Activated CD8-positive, alpha-beta memory T cell treated with anti-CD3 and anti-CD28 coated beads, Interleukin-2, amount 10 ng/mL, durations not matched to agents 7 days and 5 days (primary cell): ENCODE data around the gene LIMCH1. TPM values are rescaled to one million over a fixed set of nuclear protein-coding genes. Genes with fewer than 3 reads are reported as not detected.
"Not testable (repeated sequence)": the region's sequence is repeated elsewhere in the genome, so short reads cannot be mapped to it uniquely, and the experiment has no call there.

ENCODE experiments used
- ATAC-seq: fragments of 150-1000 bp; cut with Tn5 transposase; one replicate; pipeline ENCODE4 v1.10.0; 2021; ENCODE audit warnings: moderate library complexity
- CTCF ChIA-PET: fragments of 350-600 bp; sonication (Branson Sonifier 250); formaldehyde crosslinking; loops from one replicate; lab custom pipeline; 2021; ENCODE audit warnings: antibody characterized with exemption; lab: Charles Lee
- DNase-seq: peaks from one replicate; pipeline ENCODE4 v3.0.0-alpha.2; 2020
- H3K27ac Mint-ChIP-seq: one replicate; pipeline ENCODE4 v1.8.0; 2021; ENCODE audit warnings: mild to moderate bottlenecking, mixed read lengths
- H3K27me3 Mint-ChIP-seq: one replicate; pipeline ENCODE4 v1.8.0; 2021; ENCODE audit warnings: mixed read lengths
- H3K36me3 Mint-ChIP-seq: one replicate; pipeline ENCODE4 v1.8.0; 2021; ENCODE audit warnings: mild to moderate bottlenecking, mixed read lengths
- H3K4me1 Mint-ChIP-seq: one replicate; pipeline ENCODE4 v1.8.0; 2021; ENCODE audit warnings: mixed read lengths
- H3K4me3 Mint-ChIP-seq: one replicate; pipeline ENCODE4 v1.8.0; 2021; ENCODE audit warnings: mild to moderate bottlenecking, moderate library complexity, mixed read lengths
- H3K9me3 Mint-ChIP-seq: one replicate; pipeline ENCODE4 v1.8.0; 2022; ENCODE audit warnings: low read depth, mixed read lengths
- total RNA-seq, 2 experiments: library from RNA; stranded (reverse); gene quantifications; one replicate each; pipeline ENCODE4 v1.2.3, GENCODE V29; 2021

The LIMCH1 gene
- total RNA-seq, 2 experiments from 2014 or later: not detected

- CTCF ChIA-PET: no interaction called here
- Mint-ChIP-seq H3K4me1 (no peaks in the 10 kb centered on the region), H3K4me3 (no peak overlapping the region), H3K9me3 (no peaks in the 10 kb centered on the region), H3K27me3 (peaks cover 14% of the 10 kb centered on the region), H3K27ac (no peak overlapping the region), H3K36me3 (no peaks in the 10 kb centered on the region)
- ATAC-seq: no peak
- no peak for DNase-seq
Observed at GRCh38 chr4:41734371-41734770, 196.4 kb downstream of the LIMCH1 start.

- H3K27me3 Mint-ChIP-seq: peaks cover 11% of the 10 kb centered on the region
- H3K4me1 Mint-ChIP-seq, H3K36me3 Mint-ChIP-seq, CTCF ChIA-PET, H3K27ac Mint-ChIP-seq, ATAC-seq, H3K4me3 Mint-ChIP-seq, DNase-seq, H3K9me3 Mint-ChIP-seq: not testable (repeated sequence)
Observed at GRCh38 chr4:41737491-41737890, 199.5 kb downstream of the LIMCH1 start.

- peaks cover 2% of the 10 kb centered on the region for H3K9me3 Mint-ChIP-seq
- H3K27ac Mint-ChIP-seq: no peak overlapping the region
- DNase-seq (no peak), ATAC-seq (no peak)
- CTCF ChIA-PET: no interaction called here
- H3K4me1 Mint-ChIP-seq: no peaks in the 10 kb centered on the region
- peaks cover 9% of the 10 kb centered on the region for H3K36me3 Mint-ChIP-seq
- H3K27me3 Mint-ChIP-seq: peaks cover 36% of the 10 kb centered on the region
- no peak overlapping the region for H3K4me3 Mint-ChIP-seq
Observed at GRCh38 chr4:41741354-41741753, 203.4 kb downstream of the LIMCH1 start.

GRCh38 chr4:41744572-41745291 lies 206.8 kb downstream of the LIMCH1 start:
- no peak overlapping the region for H3K4me3 Mint-ChIP-seq
- H3K36me3 Mint-ChIP-seq: peaks cover 14% of the 10 kb centered on the region
- H3K27ac Mint-ChIP-seq: no peak overlapping the region
- CTCF ChIA-PET: no interaction called here
- H3K27me3 Mint-ChIP-seq: peaks cover 69% of the 10 kb centered on the region
- peaks cover 2% of the 10 kb centered on the region for H3K9me3 Mint-ChIP-seq
- ATAC-seq (no peak), DNase-seq (no peak)
- no peaks in the 10 kb centered on the region for H3K4me1 Mint-ChIP-seq

DNA sequence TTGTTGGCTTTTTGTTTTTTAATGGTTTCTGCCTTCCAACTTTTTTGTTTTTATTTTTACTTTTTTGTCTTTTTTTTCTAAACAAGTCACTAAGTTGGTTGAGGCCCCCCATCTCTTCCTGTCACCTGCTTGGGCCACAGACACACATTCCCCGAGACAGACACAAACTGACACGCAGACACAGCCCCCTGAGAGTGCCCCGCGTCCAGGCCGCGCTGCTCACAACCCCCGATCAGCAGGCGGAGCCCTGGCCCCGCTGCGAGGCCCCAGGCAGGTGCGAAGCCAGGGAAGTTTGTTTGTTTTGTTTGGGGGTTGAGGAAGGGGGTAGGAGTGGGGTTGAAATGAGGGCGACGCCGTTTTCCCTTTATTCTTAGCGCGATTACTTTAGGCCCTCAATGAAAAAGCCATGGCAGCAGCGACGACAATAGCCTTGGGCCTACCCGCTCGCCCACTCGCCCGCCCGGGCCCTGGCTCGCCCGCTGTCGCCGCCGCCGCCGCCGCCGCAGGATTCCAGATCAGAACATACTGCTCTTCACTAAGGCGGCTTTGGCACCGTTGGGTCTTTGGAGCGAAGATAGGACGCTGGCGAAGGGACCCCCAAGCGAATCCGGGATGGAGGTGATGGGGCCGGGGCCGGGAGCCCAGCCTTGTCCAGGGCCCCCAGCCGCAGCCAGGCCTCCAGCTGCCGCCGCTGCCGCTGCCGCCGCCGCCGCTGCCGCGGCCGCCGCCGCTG lies 207.5 kb downstream of the LIMCH1 start:
- Mint-ChIP-seq H3K4me3 (no peak overlapping the region), H3K27me3 (peaks cover 69% of the 10 kb centered on the region), H3K27ac (no peak overlapping the region), H3K36me3 (peaks cover 14% of the 10 kb centered on the region), H3K9me3 (peaks cover 2% of the 10 kb centered on the region), H3K4me1 (no peaks in the 10 kb centered on the region)
- ATAC-seq (no peak), DNase-seq (no peak)
- CTCF ChIA-PET: no interaction called here

GRCh38 chr4:41746025-41746439 lies 208.1 kb downstream of the LIMCH1 start:
- peaks cover 14% of the 10 kb centered on the region for H3K36me3 Mint-ChIP-seq
- H3K4me3 Mint-ChIP-seq: no peak overlapping the region
- no peak overlapping the region for H3K27ac Mint-ChIP-seq
- ATAC-seq: no peak
- CTCF ChIA-PET: no interaction called here
- H3K9me3 Mint-ChIP-seq: peaks cover 2% of the 10 kb centered on the region
- H3K4me1 Mint-ChIP-seq: no peaks in the 10 kb centered on the region
- DNase-seq: no peak
- H3K27me3 Mint-ChIP-seq: peaks cover 70% of the 10 kb centered on the region

DNA sequence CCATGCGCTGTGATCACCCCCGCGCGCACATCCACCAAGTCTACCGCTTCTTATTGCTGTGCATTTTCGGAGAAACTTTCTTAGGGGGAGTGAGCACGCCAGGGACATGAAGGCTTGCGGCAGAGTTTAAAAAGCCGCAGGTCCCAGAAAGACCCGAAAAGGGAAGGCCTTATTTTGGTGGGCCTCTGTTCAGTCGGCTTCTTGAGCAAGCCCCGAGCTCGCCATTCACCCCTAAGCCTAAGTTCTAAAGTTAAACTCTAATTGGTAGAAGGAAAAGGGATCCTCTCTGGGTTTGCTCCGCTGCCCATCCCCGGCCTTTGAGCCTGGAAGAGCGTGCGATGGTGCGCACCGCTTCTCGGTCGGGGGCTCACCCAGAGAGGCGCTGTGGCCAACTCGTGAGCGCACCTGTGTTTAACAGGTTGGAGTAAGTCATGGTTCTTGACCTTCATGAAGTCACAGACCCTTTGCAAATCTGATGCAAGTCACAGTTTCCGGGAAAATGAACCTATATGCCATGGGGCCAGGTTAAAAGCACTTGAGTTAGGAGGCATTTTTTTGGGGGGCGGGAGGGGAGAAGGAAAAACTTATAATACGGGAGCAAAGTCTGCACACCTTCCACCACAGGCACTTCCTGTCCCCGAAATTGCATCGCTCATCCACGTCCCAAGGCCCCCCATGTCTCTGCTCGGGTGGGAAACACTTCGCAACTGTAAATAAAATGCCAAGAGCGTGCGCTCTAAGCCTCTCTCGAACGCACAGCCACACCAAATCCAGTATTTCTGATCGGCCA lies 208.7 kb downstream of the LIMCH1 start:
- Mint-ChIP-seq H3K4me1 (no peaks in the 10 kb centered on the region), H3K4me3 (no peak overlapping the region), H3K9me3 (peaks cover 2% of the 10 kb centered on the region), H3K36me3 (peaks cover 14% of the 10 kb centered on the region), H3K27ac (no peak overlapping the region), H3K27me3 (peaks cover 75% of the 10 kb centered on the region)
- no peak for ATAC-seq
- DNase-seq: no peak
- CTCF ChIA-PET: no interaction called here

- Mint-ChIP-seq H3K9me3 (peaks cover 2% of the 10 kb centered on the region), H3K4me1 (no peaks in the 10 kb centered on the region), H3K27ac (peak overlapping the region; percentile 54), H3K27me3 (peaks cover 83% of the 10 kb centered on the region), H3K4me3 (no peak overlapping the region), H3K36me3 (peaks cover 14% of the 10 kb centered on the region)
- ATAC-seq (no peak), DNase-seq (no peak)
- CTCF ChIA-PET: no interaction called here
Observed at GRCh38 chr4:41747230-41748055, 209.5 kb downstream of the LIMCH1 start.

DNA sequence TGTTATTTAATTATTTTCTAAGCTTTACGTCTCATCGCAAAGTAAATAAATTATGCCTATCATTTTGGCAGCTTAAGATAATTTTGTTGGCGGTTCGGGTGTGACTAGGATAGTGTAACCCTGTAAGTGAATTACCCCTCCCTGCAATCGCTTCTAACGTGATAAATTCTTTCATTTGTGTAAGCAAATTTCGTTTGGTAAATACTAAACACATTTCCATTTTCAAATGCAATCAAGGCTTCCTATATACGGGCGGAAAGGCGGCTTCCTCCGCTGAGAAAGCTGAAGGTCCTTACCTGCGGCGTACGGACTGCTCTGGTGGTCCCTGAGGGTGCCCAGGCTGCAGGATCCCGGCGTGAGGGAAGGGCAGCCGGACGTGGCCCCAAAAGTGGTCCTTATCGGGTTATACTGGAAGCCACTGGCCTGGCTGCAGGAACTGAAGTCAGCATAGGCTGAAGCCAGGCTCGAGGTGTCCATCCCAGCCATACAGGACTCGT lies 210.2 kb downstream of the LIMCH1 start:
- no peak overlapping the region for H3K27ac Mint-ChIP-seq
- H3K4me3 Mint-ChIP-seq: no peak overlapping the region
- H3K36me3 Mint-ChIP-seq: peaks cover 14% of the 10 kb centered on the region
- H3K27me3 Mint-ChIP-seq: peaks cover 90% of the 10 kb centered on the region
- CTCF ChIA-PET: no interaction called here
- H3K9me3 Mint-ChIP-seq: peaks cover 2% of the 10 kb centered on the region
- ATAC-seq (no peak), DNase-seq (no peak)
- H3K4me1 Mint-ChIP-seq: no peaks in the 10 kb centered on the region

GRCh38 chr4:41748571-41749475 lies 210.9 kb downstream of the LIMCH1 start, which contains the start of gene PHOX2B:
PHOX2B (minus strand) TSS chr4:41748725; CDS start chr4:41748610, 115 bp downstream.
- CTCF ChIA-PET: no interaction called here
- Mint-ChIP-seq H3K27ac (peak within 1 kb of the TSS; percentile 54), H3K4me1 (no peaks in the 10 kb centered on the region), H3K27me3 (peaks cover 93% of the 10 kb centered on the region), H3K4me3 (no peak within 1 kb of the TSS), H3K9me3 (peaks cover 2% of the 10 kb centered on the region), H3K36me3 (peaks cover 14% of the 10 kb centered on the region)
- DNase-seq (no peak), ATAC-seq (no peak)

DNA sequence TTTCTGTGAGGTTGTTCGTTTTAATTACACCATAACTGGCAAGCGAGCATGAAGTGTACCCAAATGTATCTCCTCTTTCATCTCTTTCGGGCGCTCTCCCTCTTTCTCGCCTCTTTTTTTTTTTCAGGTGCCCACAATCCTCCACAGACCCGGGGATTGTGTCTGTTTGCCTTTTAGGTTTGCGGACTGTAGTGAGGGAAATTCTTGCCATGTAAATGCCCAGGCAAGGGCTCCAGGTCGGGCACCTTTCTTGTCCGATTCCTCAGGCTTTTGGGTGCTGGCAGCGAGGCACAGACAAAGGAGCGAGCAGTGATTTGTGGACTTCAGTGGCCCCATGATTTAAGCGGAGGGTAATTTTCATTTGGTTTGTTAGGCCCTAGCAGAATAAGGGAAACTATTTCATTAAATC lies 211.7 kb downstream of the LIMCH1 start:
- Mint-ChIP-seq H3K36me3 (peaks cover 9% of the 10 kb centered on the region), H3K4me1 (no peaks in the 10 kb centered on the region), H3K27me3 (peaks cover 91% of the 10 kb centered on the region), H3K4me3 (no peak overlapping the region), H3K27ac (no peak overlapping the region), H3K9me3 (no peaks in the 10 kb centered on the region)
- CTCF ChIA-PET: no interaction called here
- ATAC-seq: no peak
- no peak for DNase-seq
